ENCODE measurements around the gene ZNRF2. TPM values are rescaled to one million over a fixed set of nuclear protein-coding genes. Genes with fewer than 3 reads are reported as not detected.

ZNRF2 gene
- polyA plus RNA-seq, 1 of the 3 experiments (the other 2 are of a cell fraction), result 4.0 TPM

DNA sequence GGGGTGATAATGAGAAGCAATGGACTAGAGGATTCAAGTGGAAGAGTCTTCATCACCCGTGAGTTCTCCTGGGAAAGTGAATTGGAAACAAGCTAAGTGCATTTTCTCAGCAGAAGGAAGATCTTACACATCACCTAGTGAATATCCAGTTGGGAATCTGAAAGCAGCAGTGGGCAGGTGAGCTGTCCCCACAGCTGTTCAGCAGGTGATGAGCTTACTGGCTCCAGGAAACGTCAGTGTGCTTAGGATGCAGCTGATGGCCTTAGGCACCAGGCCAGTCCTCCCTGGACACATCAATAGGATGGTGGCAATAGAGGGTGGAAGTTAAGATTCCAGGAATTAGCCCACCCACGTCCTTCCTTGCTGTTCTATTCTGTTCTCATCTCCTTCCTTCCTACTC is 127.5 kb downstream of the ZNRF2 start:
- H2AFZ ChIP-seq (ENCODE audit: low read depth), result no peak overlapping the region
- H3K9me3 ChIP-seq, result no peaks in the 10 kb centered on the region
- no peaks in the 10 kb centered on the region for H4K20me1 ChIP-seq (ENCODE audit: insufficient read depth)
- H3K4me3 ChIP-seq (ENCODE audit: low read depth in 2 of 2, low read length in 1 of 2), result no peak overlapping the region
- H3K4me1 ChIP-seq (ENCODE audit: control insufficient read depth in 1 of 2, insufficient read depth in 2 of 2, low read depth in 1 of 2, low read length in 1 of 2), result peaks cover 0 to 4% of the 10 kb centered on the region in 2 experiments; a peak in 1 of 4 replicates
- no peaks in the 10 kb centered on the region for H3K79me2 ChIP-seq (ENCODE audit: insufficient read depth)
- H3K27ac ChIP-seq (ENCODE audit: low read depth in 2 of 2, low read length in 1 of 2), result no peak overlapping the region
- H3F3A ChIP-seq (replicated peaks; ENCODE audit: insufficient read depth), result no peaks in the 10 kb centered on the region
- POLR2A ChIA-PET, result no interaction called here
- CTCF ChIA-PET, result interaction anchor here (1.0 to 3.7 kb wide), 7 partner anchors 11 to 247 kb away, joined by 3 to 31 read pairs (median 5); no protein-coding TSS in a partner anchor
- no peak overlapping the region for H3K9ac ChIP-seq
- 88% methylated on average over 3 of the region's 3 CpGs for WGBS (ENCODE audit: low lambda C conversion rate)
- TF ChIP-seq, protein P1, sequence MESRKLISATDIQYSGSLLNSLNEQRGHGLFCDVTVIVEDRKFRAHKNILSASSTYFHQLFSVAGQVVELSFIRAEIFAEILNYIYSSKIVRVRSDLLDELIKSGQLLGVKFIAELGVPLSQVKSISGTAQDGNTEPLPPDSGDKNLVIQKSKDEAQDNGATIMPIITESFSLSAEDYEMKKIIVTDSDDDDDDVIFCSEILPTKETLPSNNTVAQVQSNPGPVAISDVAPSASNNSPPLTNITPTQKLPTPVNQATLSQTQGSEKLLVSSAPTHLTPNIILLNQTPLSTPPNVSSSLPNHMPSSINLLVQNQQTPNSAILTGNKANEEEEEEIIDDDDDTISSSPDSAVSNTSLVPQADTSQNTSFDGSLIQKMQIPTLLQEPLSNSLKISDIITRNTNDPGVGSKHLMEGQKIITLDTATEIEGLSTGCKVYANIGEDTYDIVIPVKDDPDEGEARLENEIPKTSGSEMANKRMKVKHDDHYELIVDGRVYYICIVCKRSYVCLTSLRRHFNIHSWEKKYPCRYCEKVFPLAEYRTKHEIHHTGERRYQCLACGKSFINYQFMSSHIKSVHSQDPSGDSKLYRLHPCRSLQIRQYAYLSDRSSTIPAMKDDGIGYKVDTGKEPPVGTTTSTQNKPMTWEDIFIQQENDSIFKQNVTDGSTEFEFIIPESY (IDR thresholded peaks at IDR 0.05; ENCODE audit: borderline replicate concordance, low read depth), result no peak
- no peak for TF ChIP-seq RAD21 (IDR thresholded peaks at IDR 0.05; ENCODE audit: low read length)
- TF ChIP-seq, protein P2, sequence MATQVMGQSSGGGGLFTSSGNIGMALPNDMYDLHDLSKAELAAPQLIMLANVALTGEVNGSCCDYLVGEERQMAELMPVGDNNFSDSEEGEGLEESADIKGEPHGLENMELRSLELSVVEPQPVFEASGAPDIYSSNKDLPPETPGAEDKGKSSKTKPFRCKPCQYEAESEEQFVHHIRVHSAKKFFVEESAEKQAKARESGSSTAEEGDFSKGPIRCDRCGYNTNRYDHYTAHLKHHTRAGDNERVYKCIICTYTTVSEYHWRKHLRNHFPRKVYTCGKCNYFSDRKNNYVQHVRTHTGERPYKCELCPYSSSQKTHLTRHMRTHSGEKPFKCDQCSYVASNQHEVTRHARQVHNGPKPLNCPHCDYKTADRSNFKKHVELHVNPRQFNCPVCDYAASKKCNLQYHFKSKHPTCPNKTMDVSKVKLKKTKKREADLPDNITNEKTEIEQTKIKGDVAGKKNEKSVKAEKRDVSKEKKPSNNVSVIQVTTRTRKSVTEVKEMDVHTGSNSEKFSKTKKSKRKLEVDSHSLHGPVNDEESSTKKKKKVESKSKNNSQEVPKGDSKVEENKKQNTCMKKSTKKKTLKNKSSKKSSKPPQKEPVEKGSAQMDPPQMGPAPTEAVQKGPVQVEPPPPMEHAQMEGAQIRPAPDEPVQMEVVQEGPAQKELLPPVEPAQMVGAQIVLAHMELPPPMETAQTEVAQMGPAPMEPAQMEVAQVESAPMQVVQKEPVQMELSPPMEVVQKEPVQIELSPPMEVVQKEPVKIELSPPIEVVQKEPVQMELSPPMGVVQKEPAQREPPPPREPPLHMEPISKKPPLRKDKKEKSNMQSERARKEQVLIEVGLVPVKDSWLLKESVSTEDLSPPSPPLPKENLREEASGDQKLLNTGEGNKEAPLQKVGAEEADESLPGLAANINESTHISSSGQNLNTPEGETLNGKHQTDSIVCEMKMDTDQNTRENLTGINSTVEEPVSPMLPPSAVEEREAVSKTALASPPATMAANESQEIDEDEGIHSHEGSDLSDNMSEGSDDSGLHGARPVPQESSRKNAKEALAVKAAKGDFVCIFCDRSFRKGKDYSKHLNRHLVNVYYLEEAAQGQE (IDR thresholded peaks at IDR 0.05; ENCODE audit: low read depth, low read length), result no peak
- no peaks in the 10 kb centered on the region for H3K27me3 ChIP-seq (ENCODE audit: insufficient read depth)
- no peaks in the 10 kb centered on the region for H3K36me3 ChIP-seq (replicated peaks in 1 of 2; ENCODE audit: control insufficient read depth in 1 of 2, insufficient read depth in 2 of 2, low read length in 1 of 2)
- no peak overlapping the region for H3K4me2 ChIP-seq
- no peaks in the 10 kb centered on the region for H3K9me2 ChIP-seq
- DNase-seq, result no peak

DNA sequence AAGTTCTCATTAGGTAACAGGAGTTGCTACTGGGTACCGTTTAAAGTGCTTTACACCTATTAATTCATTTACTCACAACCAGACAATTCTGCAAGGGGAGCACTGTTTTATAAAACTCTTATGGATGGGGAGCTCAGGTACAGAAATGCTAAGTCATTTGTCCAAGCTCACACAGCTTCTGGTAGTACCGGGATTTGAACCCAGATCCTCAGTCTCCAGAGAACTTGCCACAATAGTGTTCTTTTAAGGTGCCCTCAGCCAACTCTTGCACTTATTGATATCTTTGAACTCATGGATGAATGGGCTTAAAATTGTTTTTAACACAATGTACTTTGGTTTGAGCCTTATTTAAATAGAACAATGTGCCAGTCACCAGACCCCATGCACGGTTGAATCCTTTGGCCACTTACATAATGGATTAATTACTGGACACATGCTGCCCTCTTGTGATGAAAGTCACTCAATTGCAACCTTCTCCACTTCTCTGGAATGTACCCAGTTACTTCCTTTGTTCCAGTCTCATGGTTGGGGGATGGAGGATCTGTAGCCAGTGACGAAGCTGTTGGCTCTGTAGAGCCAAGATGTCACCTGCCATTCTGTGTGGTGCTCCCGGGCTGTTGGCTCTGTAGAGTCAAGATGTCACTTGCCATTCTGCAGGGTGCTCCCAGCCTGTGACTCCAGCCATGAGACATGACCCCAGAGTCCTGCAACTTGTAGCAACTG is 128.5 kb downstream of the ZNRF2 start:
- Histone ChIP-seq H3K27me3 (ENCODE audit: insufficient read depth) (no peaks in the 10 kb centered on the region), H3F3A (replicated peaks; ENCODE audit: insufficient read depth) (no peaks in the 10 kb centered on the region), H3K79me2 (ENCODE audit: insufficient read depth) (no peaks in the 10 kb centered on the region), H3K27ac (ENCODE audit: low read depth in 2 of 2, low read length in 1 of 2) (no peak overlapping the region), H3K9me2 (no peaks in the 10 kb centered on the region), H2AFZ (ENCODE audit: low read depth) (no peak overlapping the region), H3K4me2 (no peak overlapping the region), H3K9me3 (no peaks in the 10 kb centered on the region), H3K4me1 (ENCODE audit: control insufficient read depth in 1 of 2, insufficient read depth in 2 of 2, low read depth in 1 of 2, low read length in 1 of 2) (peaks cover 0 to 4% of the 10 kb centered on the region in 2 experiments; a peak in 1 of 4 replicates), H3K36me3 (replicated peaks in 1 of 2; ENCODE audit: control insufficient read depth in 1 of 2, insufficient read depth in 2 of 2, low read length in 1 of 2) (no peaks in the 10 kb centered on the region), H4K20me1 (ENCODE audit: insufficient read depth) (no peaks in the 10 kb centered on the region), H3K4me3 (ENCODE audit: low read depth in 2 of 2, low read length in 1 of 2) (no peak overlapping the region), H3K9ac (no peak overlapping the region)
- ChIA-PET CTCF (interaction anchor here (0.6 to 3.7 kb wide), 25 partner anchors 8 to 847 kb away, joined by 3 to 31 read pairs (median 4); partner anchors contain the start of gene ZNRF2), POLR2A (no interaction called here)
- 58% methylated on average over 5 of the region's 5 CpGs for WGBS (ENCODE audit: low lambda C conversion rate)
- DNase-seq, result peak; percentile 72
- TF ChIP-seq, protein P1 (IDR thresholded peaks at IDR 0.05; ENCODE audit: borderline replicate concordance, low read depth), result no peak
- TF ChIP-seq NRF1 (IDR thresholded peaks at IDR 0.05; ENCODE audit: low read depth, low read length), result no peak
- TF ChIP-seq RFX5 (IDR thresholded peaks at IDR 0.05; ENCODE audit: low read length), result no peak
- no peak for TF ChIP-seq ELF1 (IDR thresholded peaks at IDR 0.05)
- TF ChIP-seq FOXJ3 (CRISPR knock-in tag; IDR thresholded peaks at IDR 0.05), result no peak
- no peak for TF ChIP-seq GATA2 (CRISPR knock-in tag; IDR thresholded peaks at IDR 0.05)
- TF ChIP-seq CHD2 (IDR thresholded peaks at IDR 0.05; ENCODE audit: low read length, partially characterized antibody), result peak; percentile 36
- no peak for TF ChIP-seq POLR2AphosphoS5 (IDR thresholded peaks at IDR 0.05; ENCODE audit: low read depth, low read length)
- no peak for TF ChIP-seq FOXM1 (IDR thresholded peaks at IDR 0.05; ENCODE audit: low read depth)
- peak; percentile 95 for TF ChIP-seq SMC3 (IDR thresholded peaks at IDR 0.05; ENCODE audit: low read depth, low read length)
- peak; percentile 95 for TF ChIP-seq RAD21 (IDR thresholded peaks at IDR 0.05; ENCODE audit: low read length)
- TF ChIP-seq YY1 (IDR thresholded peaks at IDR 0.05; ENCODE audit: low read depth), result no peak
- TF ChIP-seq TAF1 (IDR thresholded peaks at IDR 0.05; ENCODE audit: borderline replicate concordance, low read depth, low read length), result no peak
- TF ChIP-seq NFIC (IDR thresholded peaks at IDR 0.05; ENCODE audit: borderline replicate concordance), result no peak
- TF ChIP-seq, protein P3, sequence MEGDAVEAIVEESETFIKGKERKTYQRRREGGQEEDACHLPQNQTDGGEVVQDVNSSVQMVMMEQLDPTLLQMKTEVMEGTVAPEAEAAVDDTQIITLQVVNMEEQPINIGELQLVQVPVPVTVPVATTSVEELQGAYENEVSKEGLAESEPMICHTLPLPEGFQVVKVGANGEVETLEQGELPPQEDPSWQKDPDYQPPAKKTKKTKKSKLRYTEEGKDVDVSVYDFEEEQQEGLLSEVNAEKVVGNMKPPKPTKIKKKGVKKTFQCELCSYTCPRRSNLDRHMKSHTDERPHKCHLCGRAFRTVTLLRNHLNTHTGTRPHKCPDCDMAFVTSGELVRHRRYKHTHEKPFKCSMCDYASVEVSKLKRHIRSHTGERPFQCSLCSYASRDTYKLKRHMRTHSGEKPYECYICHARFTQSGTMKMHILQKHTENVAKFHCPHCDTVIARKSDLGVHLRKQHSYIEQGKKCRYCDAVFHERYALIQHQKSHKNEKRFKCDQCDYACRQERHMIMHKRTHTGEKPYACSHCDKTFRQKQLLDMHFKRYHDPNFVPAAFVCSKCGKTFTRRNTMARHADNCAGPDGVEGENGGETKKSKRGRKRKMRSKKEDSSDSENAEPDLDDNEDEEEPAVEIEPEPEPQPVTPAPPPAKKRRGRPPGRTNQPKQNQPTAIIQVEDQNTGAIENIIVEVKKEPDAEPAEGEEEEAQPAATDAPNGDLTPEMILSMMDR (IDR thresholded peaks at IDR 0.05), result peak; percentile 86
- no peak for TF ChIP-seq RXRA (IDR thresholded peaks at IDR 0.05; ENCODE audit: borderline replicate concordance, low read depth)
